ENCODE results near the gene HELZ. TPM values are rescaled to one million over a fixed set of nuclear protein-coding genes. Genes with fewer than 3 reads are reported as not detected.

The HELZ gene
- total RNA-seq, 1 donor from 2014 or later: 39.1 TPM

- Mint-ChIP-seq H3K27ac (ENCODE audit: unreplicated experiment) (no peak overlapping the region), H3K27me3 (ENCODE audit: low read depth) (no peaks in the 10 kb centered on the region), H3K9me3 (no peaks in the 10 kb centered on the region), H3K36me3 (ENCODE audit: low read depth) (no peaks in the 10 kb centered on the region), H3K4me1 (peaks cover 6% of the 10 kb centered on the region), H3K4me3 (no peak overlapping the region)
- TF ChIP-seq CTCF (conservative IDR thresholded peaks at IDR 0.05): no peak
- DNase-seq (ENCODE audit: low read depth, low spot score): no peak
These were observed 172.1 kb downstream of the HELZ start for GRCh38 chr17:67072885-67073284.

GRCh38 chr17:67071595-67071994 is 173.4 kb downstream of the HELZ start:
- Mint-ChIP-seq H3K9me3 (no peaks in the 10 kb centered on the region), H3K27ac (ENCODE audit: unreplicated experiment) (no peak overlapping the region), H3K4me3 (no peak overlapping the region), H3K36me3 (ENCODE audit: low read depth) (no peaks in the 10 kb centered on the region), H3K4me1 (peaks cover 6% of the 10 kb centered on the region), H3K27me3 (ENCODE audit: low read depth) (no peaks in the 10 kb centered on the region)
- TF ChIP-seq CTCF (conservative IDR thresholded peaks at IDR 0.05): no peak
- DNase-seq (ENCODE audit: low read depth, low spot score): no peak

GRCh38 chr17:67069603-67070136 is 175.3 kb downstream of the HELZ start:
- no peak for TF ChIP-seq CTCF (conservative IDR thresholded peaks at IDR 0.05)
- Mint-ChIP-seq H3K36me3 (ENCODE audit: low read depth) (no peaks in the 10 kb centered on the region), H3K27ac (ENCODE audit: unreplicated experiment) (no peak overlapping the region), H3K9me3 (no peaks in the 10 kb centered on the region), H3K4me3 (no peak overlapping the region), H3K4me1 (peaks cover 6% of the 10 kb centered on the region), H3K27me3 (ENCODE audit: low read depth) (no peaks in the 10 kb centered on the region)
- no peak for DNase-seq (ENCODE audit: low read depth, low spot score)

GRCh38 chr17:67068999-67069398 is 176.0 kb downstream of the HELZ start:
- Mint-ChIP-seq H3K27me3 (ENCODE audit: low read depth) (no peaks in the 10 kb centered on the region), H3K4me1 (peaks cover 6% of the 10 kb centered on the region), H3K4me3 (no peak overlapping the region), H3K27ac (ENCODE audit: unreplicated experiment) (no peak overlapping the region), H3K36me3 (ENCODE audit: low read depth) (no peaks in the 10 kb centered on the region), H3K9me3 (no peaks in the 10 kb centered on the region)
- no peak for DNase-seq (ENCODE audit: low read depth, low spot score)
- no peak for TF ChIP-seq CTCF (conservative IDR thresholded peaks at IDR 0.05)

- no peak overlapping the region for H3K4me3 Mint-ChIP-seq
- H3K36me3 Mint-ChIP-seq (ENCODE audit: low read depth): no peaks in the 10 kb centered on the region
- peaks cover 11% of the 10 kb centered on the region for H3K4me1 Mint-ChIP-seq
- TF ChIP-seq CTCF (conservative IDR thresholded peaks at IDR 0.05): no peak
- H3K9me3 Mint-ChIP-seq: no peaks in the 10 kb centered on the region
- peak overlapping the region; percentile 24 for H3K27ac Mint-ChIP-seq (ENCODE audit: unreplicated experiment)
- no peak for DNase-seq (ENCODE audit: low read depth, low spot score)
- no peaks in the 10 kb centered on the region for H3K27me3 Mint-ChIP-seq (ENCODE audit: low read depth)
These were observed 177.2 kb downstream of the HELZ start for GRCh38 chr17:67067571-67068482.
